Activated T-cell treated with anti-CD3 and anti-CD28 coated beads, Interleukin-2, amount 50 U/mL, for 24 hours (primary cell): ENCODE measurements around the gene MROH2A.

Experiments used
- DNase-seq: peaks from one replicate; pipeline ENCODE4 v3.0.0-alpha.2; 2020
- H3K27ac Mint-ChIP-seq: 2 replicates; pipeline ENCODE4 v1.8.0; 2020; ENCODE audit warnings: mild to moderate bottlenecking, mixed read lengths
- H3K27me3 Mint-ChIP-seq: 2 replicates; pipeline ENCODE4 v1.8.0; 2020; ENCODE audit warnings: mixed read lengths
- H3K36me3 Mint-ChIP-seq: 2 replicates; pipeline ENCODE4 v1.8.0; 2020; ENCODE audit warnings: low read depth, mixed read lengths
- H3K4me1 Mint-ChIP-seq: 2 replicates; pipeline ENCODE4 v1.8.0; 2020; ENCODE audit warnings: low read depth, mixed read lengths
- H3K4me3 Mint-ChIP-seq: 2 replicates; pipeline ENCODE4 v1.8.0; 2020; ENCODE audit warnings: mild to moderate bottlenecking, moderate library complexity, mixed read lengths
- H3K9me3 Mint-ChIP-seq: 2 replicates; pipeline ENCODE4 v1.8.0; 2020; ENCODE audit warnings: mixed read lengths

Gene MROH2A

GRCh38 chr2:233754872-233755611 is 23.1 kb upstream of the MROH2A start:
- no peak for DNase-seq
- peaks cover 9% of the 10 kb centered on the region for H3K9me3 Mint-ChIP-seq
- H3K27ac Mint-ChIP-seq = no peak overlapping the region
- no peaks in the 10 kb centered on the region for H3K4me1 Mint-ChIP-seq
- H3K27me3 Mint-ChIP-seq = peaks cover 22% of the 10 kb centered on the region
- no peaks in the 10 kb centered on the region for H3K36me3 Mint-ChIP-seq
- H3K4me3 Mint-ChIP-seq = no peak overlapping the region

DNA sequence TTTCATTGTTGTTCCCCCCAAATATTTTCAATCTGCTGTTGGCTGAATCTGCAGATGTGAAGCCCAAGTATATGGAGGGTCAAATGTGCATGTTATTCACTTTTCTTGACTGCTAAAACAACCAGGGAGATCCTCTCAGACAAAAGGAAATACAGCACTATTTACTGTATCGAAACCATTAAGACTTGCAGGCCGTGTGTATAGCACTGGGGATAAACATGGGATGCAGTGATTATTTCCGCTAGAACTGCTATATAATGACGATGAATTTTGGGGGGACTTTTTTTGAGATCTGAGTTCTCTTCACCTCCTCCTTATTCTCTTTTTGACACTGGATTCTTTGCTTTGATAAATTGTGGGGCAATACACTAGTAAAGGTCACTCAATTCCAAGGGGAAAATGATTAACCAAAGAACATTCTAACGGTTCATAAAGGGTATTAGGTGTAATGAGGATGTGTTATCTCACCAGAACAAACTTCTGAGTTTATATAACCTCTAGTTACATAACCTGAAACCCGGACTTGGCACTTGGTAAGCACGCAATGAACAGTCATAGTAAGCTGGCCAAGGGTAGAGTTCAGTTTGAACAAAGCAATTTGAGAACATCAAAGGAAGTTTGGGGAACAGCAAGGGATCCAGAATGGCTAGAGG is 21.6 kb upstream of the MROH2A start:
- H3K4me3 Mint-ChIP-seq = no peak overlapping the region
- no peak overlapping the region for H3K27ac Mint-ChIP-seq
- H3K4me1 Mint-ChIP-seq = no peaks in the 10 kb centered on the region
- DNase-seq = no peak
- H3K27me3 Mint-ChIP-seq = peaks cover 20% of the 10 kb centered on the region
- H3K9me3 Mint-ChIP-seq = no peaks in the 10 kb centered on the region
- H3K36me3 Mint-ChIP-seq = no peaks in the 10 kb centered on the region

- Mint-ChIP-seq H3K27ac (no peak overlapping the region), H3K9me3 (no peaks in the 10 kb centered on the region), H3K36me3 (no peaks in the 10 kb centered on the region), H3K4me1 (no peaks in the 10 kb centered on the region), H3K4me3 (no peak overlapping the region), H3K27me3 (peaks cover 20% of the 10 kb centered on the region)
- no peak for DNase-seq
Observed at GRCh38 chr2:233758141-233758540, 20.0 kb upstream of the MROH2A start.

GRCh38 chr2:233758849-233759248 is 19.3 kb upstream of the MROH2A start:
- Mint-ChIP-seq H3K27me3 (peaks cover 20% of the 10 kb centered on the region), H3K9me3 (no peaks in the 10 kb centered on the region), H3K4me3 (no peak overlapping the region), H3K27ac (no peak overlapping the region), H3K4me1 (no peaks in the 10 kb centered on the region), H3K36me3 (no peaks in the 10 kb centered on the region)
- no peak for DNase-seq

DNA sequence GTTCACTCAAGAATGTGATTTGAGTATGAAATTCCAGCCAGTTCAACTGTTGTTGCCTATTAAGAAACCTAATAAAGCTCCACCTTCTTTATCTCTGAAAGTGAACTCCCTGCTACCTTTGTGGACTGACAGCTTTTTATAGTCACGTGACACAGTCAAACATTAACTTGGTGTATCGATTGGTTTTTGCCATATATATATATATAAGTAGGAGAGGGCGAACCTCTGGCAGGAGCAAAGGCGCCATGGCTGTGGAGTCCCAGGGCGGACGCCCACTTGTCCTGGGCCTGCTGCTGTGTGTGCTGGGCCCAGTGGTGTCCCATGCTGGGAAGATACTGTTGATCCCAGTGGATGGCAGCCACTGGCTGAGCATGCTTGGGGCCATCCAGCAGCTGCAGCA is 18.1 kb upstream of the MROH2A start, which contains the start of gene UGT1A1:
UGT1A1 (plus strand) TSS at position 228 of the 400 bp plus-strand sequence; CDS start at position 246, 18 bp downstream.
- Mint-ChIP-seq H3K36me3 (no peaks in the 10 kb centered on the region), H3K4me1 (no peaks in the 10 kb centered on the region), H3K9me3 (no peaks in the 10 kb centered on the region), H3K4me3 (no peak within 1 kb of the TSS), H3K27me3 (peaks cover 21% of the 10 kb centered on the region), H3K27ac (no peak within 1 kb of the TSS)
- DNase-seq = no peak

- Mint-ChIP-seq H3K27me3 (peaks cover 24% of the 10 kb centered on the region), H3K27ac (no peak overlapping the region), H3K4me1 (no peaks in the 10 kb centered on the region), H3K9me3 (no peaks in the 10 kb centered on the region), H3K4me3 (no peak overlapping the region), H3K36me3 (no peaks in the 10 kb centered on the region)
- no peak for DNase-seq
Observed at GRCh38 chr2:233761040-233761769, 16.9 kb upstream of the MROH2A start.

DNA sequence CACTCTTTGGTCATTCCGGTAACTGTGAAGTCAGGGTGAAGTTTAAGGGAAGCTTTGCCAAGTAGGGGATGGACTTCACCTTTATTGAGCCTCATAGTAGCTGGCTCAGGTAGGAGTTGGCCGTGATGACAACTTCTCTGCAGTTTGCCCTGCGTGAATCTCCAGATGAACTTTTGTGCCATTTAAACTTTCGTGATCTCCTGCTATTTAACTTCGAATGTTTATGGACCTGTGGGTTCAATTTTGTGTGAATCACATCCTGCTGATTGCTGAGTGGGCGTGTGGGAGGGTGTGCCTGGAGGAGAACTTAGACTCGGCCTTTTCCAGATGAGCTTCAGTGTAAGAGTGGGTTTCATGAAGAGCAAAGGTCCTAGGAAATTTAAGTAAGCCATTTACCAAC is 13.9 kb upstream of the MROH2A start:
- Mint-ChIP-seq H3K27ac (no peak overlapping the region), H3K27me3 (peaks cover 28% of the 10 kb centered on the region), H3K9me3 (no peaks in the 10 kb centered on the region), H3K4me3 (no peak overlapping the region), H3K4me1 (no peaks in the 10 kb centered on the region), H3K36me3 (no peaks in the 10 kb centered on the region)
- no peak for DNase-seq

GRCh38 chr2:233764761-233765160 is 13.4 kb upstream of the MROH2A start:
- Mint-ChIP-seq H3K4me3 (no peak overlapping the region), H3K36me3 (no peaks in the 10 kb centered on the region), H3K4me1 (no peaks in the 10 kb centered on the region), H3K27ac (no peak overlapping the region), H3K27me3 (peaks cover 31% of the 10 kb centered on the region), H3K9me3 (no peaks in the 10 kb centered on the region)
- no peak for DNase-seq

- H3K27ac Mint-ChIP-seq = no peak overlapping the region
- no peaks in the 10 kb centered on the region for H3K4me1 Mint-ChIP-seq
- DNase-seq = no peak
- peaks cover 31% of the 10 kb centered on the region for H3K27me3 Mint-ChIP-seq
- no peaks in the 10 kb centered on the region for H3K9me3 Mint-ChIP-seq
- H3K4me3 Mint-ChIP-seq = no peak overlapping the region
- no peaks in the 10 kb centered on the region for H3K36me3 Mint-ChIP-seq
Observed at GRCh38 chr2:233766416-233766815, 11.7 kb upstream of the MROH2A start.

DNA sequence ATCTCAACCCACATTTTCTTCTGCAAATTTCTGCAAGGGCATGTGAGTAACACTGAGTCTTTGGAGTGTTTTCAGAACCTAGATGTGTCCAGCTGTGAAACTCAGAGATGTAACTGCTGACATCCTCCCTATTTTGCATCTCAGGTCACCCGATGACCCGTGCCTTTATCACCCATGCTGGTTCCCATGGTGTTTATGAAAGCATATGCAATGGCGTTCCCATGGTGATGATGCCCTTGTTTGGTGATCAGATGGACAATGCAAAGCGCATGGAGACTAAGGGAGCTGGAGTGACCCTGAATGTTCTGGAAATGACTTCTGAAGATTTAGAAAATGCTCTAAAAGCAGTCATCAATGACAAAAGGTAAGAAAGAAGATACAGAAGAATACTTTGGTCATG is 10.1 kb upstream of the MROH2A start:
- no peak overlapping the region for H3K4me3 Mint-ChIP-seq
- no peak for DNase-seq
- no peaks in the 10 kb centered on the region for H3K36me3 Mint-ChIP-seq
- peaks cover 34% of the 10 kb centered on the region for H3K27me3 Mint-ChIP-seq
- H3K9me3 Mint-ChIP-seq = no peaks in the 10 kb centered on the region
- H3K4me1 Mint-ChIP-seq = no peaks in the 10 kb centered on the region
- no peak overlapping the region for H3K27ac Mint-ChIP-seq

GRCh38 chr2:233769260-233769659 is 8.9 kb upstream of the MROH2A start:
- no peak overlapping the region for H3K27ac Mint-ChIP-seq
- H3K4me3 Mint-ChIP-seq = no peak overlapping the region
- no peaks in the 10 kb centered on the region for H3K4me1 Mint-ChIP-seq
- H3K9me3 Mint-ChIP-seq = no peaks in the 10 kb centered on the region
- peaks cover 28% of the 10 kb centered on the region for H3K27me3 Mint-ChIP-seq
- DNase-seq = no peak
- H3K36me3 Mint-ChIP-seq = no peaks in the 10 kb centered on the region

- DNase-seq = no peak
- Mint-ChIP-seq H3K27me3 (peaks cover 21% of the 10 kb centered on the region), H3K27ac (no peak overlapping the region), H3K9me3 (peaks cover 14% of the 10 kb centered on the region), H3K4me1 (no peaks in the 10 kb centered on the region), H3K36me3 (no peaks in the 10 kb centered on the region), H3K4me3 (no peak overlapping the region)
Observed at GRCh38 chr2:233772153-233772552, 6.0 kb upstream of the MROH2A start.

DNA sequence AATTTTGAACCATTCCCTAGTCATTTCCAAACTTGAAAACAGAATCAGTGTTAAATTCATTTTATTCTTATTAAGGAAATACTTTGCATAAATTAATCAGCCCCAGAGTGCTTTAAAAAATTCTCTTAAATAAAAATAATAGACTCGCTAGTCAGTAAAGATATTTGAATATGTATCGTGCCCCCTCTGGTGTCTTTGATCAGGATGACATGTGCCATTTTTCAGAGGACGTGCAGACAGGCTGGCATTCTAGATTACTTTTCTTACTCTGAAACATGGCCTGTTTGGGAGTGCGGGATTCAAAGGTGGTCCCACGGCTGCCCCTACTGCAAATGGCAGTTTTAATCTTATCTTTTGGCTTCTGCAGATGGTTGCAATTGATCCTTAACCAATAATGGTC is 5.5 kb upstream of the MROH2A start:
- Mint-ChIP-seq H3K4me1 (no peaks in the 10 kb centered on the region), H3K27me3 (peaks cover 18% of the 10 kb centered on the region), H3K4me3 (no peak overlapping the region), H3K36me3 (no peaks in the 10 kb centered on the region), H3K27ac (no peak overlapping the region), H3K9me3 (peaks cover 14% of the 10 kb centered on the region)
- DNase-seq = no peak

DNA sequence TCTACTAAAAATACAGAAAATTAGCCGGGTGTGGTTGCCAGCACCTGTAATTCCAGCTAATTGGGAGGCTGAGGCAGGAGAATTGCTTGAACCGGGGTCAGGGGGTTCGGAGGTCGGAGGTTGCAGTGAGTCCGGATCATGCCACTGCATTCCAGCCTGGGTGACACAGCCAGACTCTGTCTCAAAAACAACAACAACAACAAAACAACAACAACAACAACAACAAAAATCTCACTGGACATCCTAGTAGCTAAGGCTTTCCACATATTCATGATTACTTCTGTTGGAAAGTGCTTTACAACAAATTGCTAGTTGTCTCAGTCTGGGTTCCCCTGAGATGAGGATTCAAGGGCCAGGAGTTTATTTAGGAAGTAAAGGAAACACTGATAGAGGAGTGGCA is 4.3 kb upstream of the MROH2A start:
- Mint-ChIP-seq H3K4me1 (no peaks in the 10 kb centered on the region), H3K27me3 (peaks cover 19% of the 10 kb centered on the region), H3K27ac (no peak overlapping the region)

DNA sequence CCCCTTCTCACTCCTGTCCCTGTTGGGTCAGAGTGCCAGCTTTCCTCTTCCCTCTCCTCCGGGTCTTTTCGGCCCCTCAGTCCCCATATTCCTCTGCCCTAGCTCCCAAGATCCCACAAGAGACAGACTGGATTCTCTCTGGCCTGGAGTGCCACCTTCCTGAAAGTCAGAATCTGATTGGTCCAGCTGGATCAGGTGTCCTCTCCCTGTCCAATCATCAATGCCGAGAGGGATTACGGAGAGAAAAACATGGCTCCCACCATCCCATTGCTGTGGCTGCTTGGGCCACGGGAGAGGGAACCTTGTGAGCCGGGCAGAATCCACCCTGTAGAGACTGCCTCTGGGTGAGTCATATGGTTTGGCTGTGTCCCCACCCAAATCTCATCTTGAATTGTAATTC is 2.7 kb upstream of the MROH2A start:
- no peaks in the 10 kb centered on the region for H3K4me1 Mint-ChIP-seq
- peaks cover 14% of the 10 kb centered on the region for H3K9me3 Mint-ChIP-seq
- H3K27ac Mint-ChIP-seq = no peak overlapping the region
- H3K36me3 Mint-ChIP-seq = no peaks in the 10 kb centered on the region
- no peak for DNase-seq
- H3K27me3 Mint-ChIP-seq = peaks cover 20% of the 10 kb centered on the region
- no peak overlapping the region for H3K4me3 Mint-ChIP-seq

More for the DNA sequence above, 4.3 kb upstream of the MROH2A start:
- no peaks in the 10 kb centered on the region for H3K36me3 Mint-ChIP-seq
- no peak for DNase-seq
- peaks cover 14% of the 10 kb centered on the region for H3K9me3 Mint-ChIP-seq
- H3K4me3 Mint-ChIP-seq = no peak overlapping the region
